ENCODE measurements around the gene SND1.

DNA sequence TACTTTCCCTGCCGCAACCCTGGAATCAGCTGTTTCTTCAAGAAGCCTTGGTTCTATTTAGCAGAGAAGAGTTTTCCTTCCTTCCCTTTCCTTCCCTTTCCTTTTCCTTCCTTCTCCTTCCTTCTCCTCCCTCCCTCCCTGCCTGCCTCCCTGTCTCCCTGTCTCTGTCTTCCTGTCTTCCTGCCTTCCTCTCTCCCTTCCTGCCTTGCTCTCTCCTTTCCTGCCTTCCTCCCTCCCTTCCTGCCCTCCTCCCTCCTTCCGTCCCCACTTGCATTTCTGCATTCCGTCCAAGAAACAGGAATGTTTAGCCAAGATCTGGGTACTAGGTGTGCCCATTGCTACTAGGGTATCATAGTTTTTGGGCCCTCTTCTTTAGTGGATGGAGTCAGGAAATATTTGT, 21.9 kb downstream of the SND1 start:
- TF ChIP-seq POLR2A (IDR thresholded peaks at IDR 0.05; ENCODE audit: low read depth, low read length): no peak
- TF ChIP-seq POLR2AphosphoS5 (IDR thresholded peaks at IDR 0.05; ENCODE audit: low read depth, low read length): no peak

Measured in GM12892 (cell line).